GM21619 (cell line): ENCODE data around the gene TBC1D24.

ENCODE experiments used
- ATAC-seq: cut with Tn5 transposase; IDR thresholded peaks from one replicate; pipeline ENCODE4 v1.9.1; 2021; ENCODE audit not compliant: unreplicated experiment

Gene TBC1D24

GRCh38 chr16:2482249-2482648, 7.3 kb downstream of the TBC1D24 start:
- no peak for ATAC-seq

- no peak for ATAC-seq
Observed at GRCh38 chr16:2482708-2483534, 8.0 kb downstream of the TBC1D24 start.

- no peak for ATAC-seq
Observed at GRCh38 chr16:2483939-2484897, 9.3 kb downstream of the TBC1D24 start.

- ATAC-seq: no peak
Observed at GRCh38 chr16:2484898-2485508, 10.1 kb downstream of the TBC1D24 start.

- no peak for ATAC-seq
Observed at GRCh38 chr16:2485811-2486507, 11.0 kb downstream of the TBC1D24 start.

GRCh38 chr16:2486645-2487516, 12.0 kb downstream of the TBC1D24 start:
- ATAC-seq: peak; percentile 67

- ATAC-seq: no peak
Observed at GRCh38 chr16:2487517-2487842, 12.6 kb downstream of the TBC1D24 start.

- no peak for ATAC-seq
Observed at GRCh38 chr16:2487903-2488531, 13.1 kb downstream of the TBC1D24 start.

GRCh38 chr16:2489581-2489980, 14.7 kb downstream of the TBC1D24 start:
- no peak for ATAC-seq

GRCh38 chr16:2490190-2491105, 15.5 kb downstream of the TBC1D24 start:
- no peak for ATAC-seq

GRCh38 chr16:2492292-2492691, 17.4 kb downstream of the TBC1D24 start:
- ATAC-seq: no peak

- no peak for ATAC-seq
Observed at GRCh38 chr16:2493605-2494004, 18.7 kb downstream of the TBC1D24 start.

- no peak for ATAC-seq
Observed at GRCh38 chr16:2494616-2495015, 19.7 kb downstream of the TBC1D24 start.

- no peak for ATAC-seq
Observed at GRCh38 chr16:2495041-2495440, 20.1 kb downstream of the TBC1D24 start.

- ATAC-seq: no peak
Observed at GRCh38 chr16:2496223-2497115, 21.5 kb downstream of the TBC1D24 start.

GRCh38 chr16:2497116-2497630, 22.2 kb downstream of the TBC1D24 start:
- ATAC-seq: no peak
